ENCODE results near the gene TDRD3.

Gene TDRD3

DNA sequence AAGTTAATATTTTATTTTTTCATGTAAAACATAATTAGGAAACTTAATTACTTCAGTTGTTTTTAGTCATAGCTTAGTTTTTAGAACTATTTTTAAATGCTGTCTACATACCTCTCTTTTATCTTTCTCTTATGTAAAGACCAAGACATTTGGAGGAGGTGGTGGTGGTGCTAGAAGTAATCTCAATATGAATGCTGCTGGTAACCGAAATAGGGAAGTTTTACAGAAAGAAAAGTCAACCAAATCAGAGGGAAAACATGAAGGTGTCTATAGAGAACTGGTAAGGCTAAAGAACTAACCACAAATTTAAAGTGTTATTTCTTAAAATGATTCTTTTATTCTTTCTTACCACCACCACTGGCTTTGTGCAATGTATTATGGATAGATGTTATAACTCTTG lies 97.3 kb downstream of the TDRD3 start:
- DNase-seq (no peak), ATAC-seq (ENCODE audit: insufficient read depth, low read depth) (no peak)
- Histone ChIP-seq H3K9me3 (ENCODE audit: insufficient read depth, low read length, severe bottlenecking) (peaks cover 5% of the 10 kb centered on the region), H4K20me1 (ENCODE audit: insufficient read depth, low read length) (no peaks in the 10 kb centered on the region), H2AFZ (ENCODE audit: low read depth, low read length) (no peak overlapping the region), H3K4me1 (ENCODE audit: insufficient read depth, low read length) (no peaks in the 10 kb centered on the region), H3K36me3 (ENCODE audit: insufficient read depth, low read length) (peaks cover 40% of the 10 kb centered on the region), H3K4me2 (ENCODE audit: insufficient read depth, low read length) (no peak overlapping the region), H3K79me2 (ENCODE audit: insufficient read depth, low read length) (no peaks in the 10 kb centered on the region), H3K4me3 (ENCODE audit: low read depth in 1 of 2, low read length in 2 of 2) (no peak overlapping the region), H3K9ac (ENCODE audit: low read depth, low read length) (no peak overlapping the region), H3K27me3 (ENCODE audit: insufficient read depth, low read length, poor library complexity) (no peaks in the 10 kb centered on the region), H3K27ac (ENCODE audit: low read length) (no peak overlapping the region)
- TF ChIP-seq EZH2 (IDR thresholded peaks at IDR 0.05; ENCODE audit: borderline replicate concordance, low read depth, low read length, severe bottlenecking), result no peak
- no peak for TF ChIP-seq CTCF (IDR thresholded peaks at IDR 0.05; ENCODE audit: borderline replicate concordance, extremely low read depth, low read length, poor library complexity, severe bottlenecking)

DNA sequence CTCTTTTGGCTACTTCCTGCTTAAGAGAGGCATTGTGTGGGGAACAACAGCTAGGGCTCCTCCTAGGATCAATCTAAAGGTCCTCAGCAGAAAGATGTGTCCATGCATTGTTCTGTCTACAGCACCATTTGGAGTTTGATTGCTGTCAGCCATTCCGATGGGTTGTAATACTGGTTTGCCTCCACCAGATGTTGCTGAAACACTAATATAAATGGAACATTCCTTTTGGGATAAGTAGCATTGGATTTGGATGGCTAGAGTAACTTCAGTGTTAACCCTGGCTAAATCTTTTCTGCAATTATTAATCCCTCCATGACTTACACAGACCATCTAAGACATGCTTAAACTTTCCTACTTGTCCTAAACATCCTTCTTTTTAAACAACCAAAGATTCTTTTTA lies 104.2 kb downstream of the TDRD3 start:
- peaks cover 63% of the 10 kb centered on the region for H3K36me3 ChIP-seq (ENCODE audit: insufficient read depth, low read length)
- H3K9ac ChIP-seq (ENCODE audit: low read depth, low read length), result no peak overlapping the region
- no peaks in the 10 kb centered on the region for H4K20me1 ChIP-seq (ENCODE audit: insufficient read depth, low read length)
- ATAC-seq (ENCODE audit: insufficient read depth, low read depth) (no peak), DNase-seq (no peak)
- no peak overlapping the region for H3K4me3 ChIP-seq (ENCODE audit: low read depth in 1 of 2, low read length in 2 of 2)
- peaks cover 23% of the 10 kb centered on the region for H3K9me3 ChIP-seq (ENCODE audit: insufficient read depth, low read length, severe bottlenecking)
- no peaks in the 10 kb centered on the region for H3K79me2 ChIP-seq (ENCODE audit: insufficient read depth, low read length)
- TF ChIP-seq EZH2 (IDR thresholded peaks at IDR 0.05; ENCODE audit: borderline replicate concordance, low read depth, low read length, severe bottlenecking) (no peak), CTCF (IDR thresholded peaks at IDR 0.05; ENCODE audit: borderline replicate concordance, extremely low read depth, low read length, poor library complexity, severe bottlenecking) (no peak)
- no peak overlapping the region for H2AFZ ChIP-seq (ENCODE audit: low read depth, low read length)
- no peaks in the 10 kb centered on the region for H3K4me1 ChIP-seq (ENCODE audit: insufficient read depth, low read length)
- no peak overlapping the region for H3K4me2 ChIP-seq (ENCODE audit: insufficient read depth, low read length)
- H3K27me3 ChIP-seq (ENCODE audit: insufficient read depth, low read length, poor library complexity), result no peaks in the 10 kb centered on the region
- no peak overlapping the region for H3K27ac ChIP-seq (ENCODE audit: low read length)

DNA sequence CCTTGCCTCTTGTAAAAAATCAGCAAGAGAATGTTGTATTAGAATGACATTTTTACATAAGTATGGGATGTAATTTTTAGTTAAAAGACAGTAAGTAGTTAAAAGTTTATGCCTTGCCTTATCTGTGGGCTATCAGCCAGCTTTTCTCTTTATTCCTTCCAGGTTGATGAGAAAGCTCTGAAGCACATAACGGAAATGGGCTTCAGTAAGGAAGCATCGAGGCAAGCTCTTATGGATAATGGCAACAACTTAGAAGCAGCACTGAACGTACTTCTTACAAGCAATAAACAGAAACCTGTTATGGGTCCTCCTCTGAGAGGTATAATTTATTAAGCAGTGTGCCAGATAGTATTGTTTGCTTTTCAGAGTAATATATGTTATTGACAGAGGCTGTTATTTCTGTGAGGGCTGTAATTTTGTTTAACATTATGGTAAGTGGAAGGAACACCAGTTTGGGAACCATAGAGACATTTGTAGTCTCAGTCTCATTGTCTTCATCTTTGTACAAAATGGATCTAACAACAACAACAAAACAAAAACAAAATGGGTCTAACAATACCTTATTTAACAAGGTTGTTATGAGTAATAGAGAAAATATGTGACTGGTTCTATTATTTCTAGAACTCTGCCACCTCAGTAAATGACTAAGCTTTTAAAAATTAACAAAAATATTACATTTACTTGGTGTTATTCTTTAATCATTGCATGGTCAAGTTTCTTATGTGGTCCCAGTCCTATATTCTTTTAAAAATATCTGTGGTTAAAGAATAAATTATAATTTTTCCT lies 112.8 kb downstream of the TDRD3 start:
- no peak overlapping the region for H3K4me3 ChIP-seq (ENCODE audit: low read depth in 1 of 2, low read length in 2 of 2)
- DNase-seq (no peak), ATAC-seq (ENCODE audit: insufficient read depth, low read depth) (no peak)
- no peaks in the 10 kb centered on the region for H4K20me1 ChIP-seq (ENCODE audit: insufficient read depth, low read length)
- no peaks in the 10 kb centered on the region for H3K27me3 ChIP-seq (ENCODE audit: insufficient read depth, low read length, poor library complexity)
- H3K4me1 ChIP-seq (ENCODE audit: insufficient read depth, low read length), result no peaks in the 10 kb centered on the region
- H3K79me2 ChIP-seq (ENCODE audit: insufficient read depth, low read length), result no peaks in the 10 kb centered on the region
- H3K4me2 ChIP-seq (ENCODE audit: insufficient read depth, low read length), result no peak overlapping the region
- H3K9ac ChIP-seq (ENCODE audit: low read depth, low read length), result no peak overlapping the region
- no peak overlapping the region for H3K27ac ChIP-seq (ENCODE audit: low read length)
- peaks cover 35% of the 10 kb centered on the region for H3K36me3 ChIP-seq (ENCODE audit: insufficient read depth, low read length)
- H3K9me3 ChIP-seq (ENCODE audit: insufficient read depth, low read length, severe bottlenecking), result no peaks in the 10 kb centered on the region
- H2AFZ ChIP-seq (ENCODE audit: low read depth, low read length), result no peak overlapping the region
- no peak for TF ChIP-seq EZH2 (IDR thresholded peaks at IDR 0.05; ENCODE audit: borderline replicate concordance, low read depth, low read length, severe bottlenecking)
- TF ChIP-seq CTCF (IDR thresholded peaks at IDR 0.05; ENCODE audit: borderline replicate concordance, extremely low read depth, low read length, poor library complexity, severe bottlenecking), result no peak

Data from DND-41 (cell line).